ENCODE data around the gene NGEF. TPM values are rescaled to one million over a fixed set of nuclear protein-coding genes. Genes with fewer than 3 reads are reported as not detected.
"Not testable (repeated sequence)": the region's sequence is repeated elsewhere in the genome, so short reads cannot be mapped to it uniquely, and the experiment has no call there.

The NGEF gene
- total RNA-seq, 1 donor from 2014 or later = 0.16 TPM

- H3K4me3 Mint-ChIP-seq (ENCODE audit: unreplicated experiment) = no peak overlapping the region
Observed at GRCh38 chr2:233021771-233022170, 8.7 kb upstream of the NGEF start.

GRCh38 chr2:233020454-233020853 is 7.4 kb upstream of the NGEF start:
- TF ChIP-seq EZH2 (IDR thresholded peaks at IDR 0.05; ENCODE audit: insufficient read depth, low read length) = no peak
- no peak for TF ChIP-seq CTCF (IDR thresholded peaks at IDR 0.05; ENCODE audit: insufficient read depth, low read depth, low read length)
- Mint-ChIP-seq H3K36me3 (ENCODE audit: low read depth, unreplicated experiment) (no peaks in the 10 kb centered on the region), H3K4me1 (ENCODE audit: low read depth, unreplicated experiment) (no peaks in the 10 kb centered on the region), H3K9me3 (ENCODE audit: unreplicated experiment) (no peaks in the 10 kb centered on the region), H3K27me3 (ENCODE audit: low read depth, unreplicated experiment) (peaks cover 3% of the 10 kb centered on the region), H3K27ac (ENCODE audit: unreplicated experiment) (no peak overlapping the region), H3K4me3 (ENCODE audit: unreplicated experiment) (no peak overlapping the region)
- Histone ChIP-seq H2AFZ (ENCODE audit: low read depth, low read length) (no peak overlapping the region), H3K9ac (ENCODE audit: low read length) (no peak overlapping the region), H3K79me2 (ENCODE audit: insufficient read depth, low read length) (no peaks in the 10 kb centered on the region), H3K4me3 (ENCODE audit: insufficient read depth, low read depth, low read length) (no peak overlapping the region), H3K9me3 (ENCODE audit: insufficient read depth, low read depth, low read length) (no peaks in the 10 kb centered on the region), H3K4me1 (ENCODE audit: insufficient read depth, low read length) (peaks cover 4% of the 10 kb centered on the region), H4K20me1 (ENCODE audit: insufficient read depth, low read length) (no peaks in the 10 kb centered on the region), H3K36me3 (ENCODE audit: insufficient read depth, low read length) (no peaks in the 10 kb centered on the region), H3K27me3 (ENCODE audit: insufficient read depth, low read length) (no peaks in the 10 kb centered on the region), H3K27ac (ENCODE audit: low read depth, low read length) (no peak overlapping the region), H3K4me2 (ENCODE audit: low read length) (no peak overlapping the region)
- no peak for DNase-seq (ENCODE audit: low read depth)
- FAIRE-seq = no peak

More at GRCh38 chr2:233021771-233022170, 8.7 kb upstream of the NGEF start:
- Histone ChIP-seq H3K27ac (ENCODE audit: low read depth, low read length) (no peak overlapping the region), H4K20me1 (ENCODE audit: insufficient read depth, low read length) (no peaks in the 10 kb centered on the region), H3K27me3 (ENCODE audit: insufficient read depth, low read length) (no peaks in the 10 kb centered on the region), H2AFZ (ENCODE audit: low read depth, low read length) (no peak overlapping the region), H3K4me1 (ENCODE audit: insufficient read depth, low read length) (peaks cover 12% of the 10 kb centered on the region), H3K9me3 (ENCODE audit: insufficient read depth, low read depth, low read length) (no peaks in the 10 kb centered on the region), H3K9ac (ENCODE audit: low read length) (no peak overlapping the region), H3K4me2 (ENCODE audit: low read length) (no peak overlapping the region), H3K79me2 (ENCODE audit: insufficient read depth, low read length) (no peaks in the 10 kb centered on the region), H3K4me3 (ENCODE audit: insufficient read depth, low read depth, low read length) (no peak overlapping the region), H3K36me3 (ENCODE audit: insufficient read depth, low read length) (no peaks in the 10 kb centered on the region)
- TF ChIP-seq EZH2 (IDR thresholded peaks at IDR 0.05; ENCODE audit: insufficient read depth, low read length) (no peak), CTCF (IDR thresholded peaks at IDR 0.05; ENCODE audit: insufficient read depth, low read depth, low read length) (no peak)
- DNase-seq (ENCODE audit: low read depth) (peak; percentile 27), FAIRE-seq (no peak)
- no peaks in the 10 kb centered on the region for H3K9me3 Mint-ChIP-seq (ENCODE audit: unreplicated experiment)
- H3K4me1 Mint-ChIP-seq (ENCODE audit: low read depth, unreplicated experiment) = peaks cover 12% of the 10 kb centered on the region
- no peaks in the 10 kb centered on the region for H3K36me3 Mint-ChIP-seq (ENCODE audit: low read depth, unreplicated experiment)
- H3K27ac Mint-ChIP-seq (ENCODE audit: unreplicated experiment) = no peak overlapping the region
- peaks cover 3% of the 10 kb centered on the region for H3K27me3 Mint-ChIP-seq (ENCODE audit: low read depth, unreplicated experiment)

- H3K4me2 ChIP-seq (ENCODE audit: low read length); DNase-seq (ENCODE audit: low read depth); H2AFZ ChIP-seq (ENCODE audit: low read depth, low read length); H3K9ac ChIP-seq (ENCODE audit: low read length); H3K27me3 ChIP-seq (ENCODE audit: insufficient read depth, low read length); H3K9me3 ChIP-seq (ENCODE audit: insufficient read depth, low read depth, low read length); H3K4me3 ChIP-seq (ENCODE audit: insufficient read depth, low read depth, low read length); H3K36me3 ChIP-seq (ENCODE audit: insufficient read depth, low read length); H4K20me1 ChIP-seq (ENCODE audit: insufficient read depth, low read length); H3K27ac ChIP-seq (ENCODE audit: low read depth, low read length); FAIRE-seq; H3K4me1 Mint-ChIP-seq (ENCODE audit: low read depth, unreplicated experiment); H3K27ac Mint-ChIP-seq (ENCODE audit: unreplicated experiment); H3K4me1 ChIP-seq (ENCODE audit: insufficient read depth, low read length); H3K36me3 Mint-ChIP-seq (ENCODE audit: low read depth, unreplicated experiment); H3K27me3 Mint-ChIP-seq (ENCODE audit: low read depth, unreplicated experiment); H3K9me3 Mint-ChIP-seq (ENCODE audit: unreplicated experiment); H3K4me3 Mint-ChIP-seq (ENCODE audit: unreplicated experiment); H3K79me2 ChIP-seq (ENCODE audit: insufficient read depth, low read length): not testable (repeated sequence)
Observed at GRCh38 chr2:233019610-233020009, 6.6 kb upstream of the NGEF start.
